IPS DF 6.9 (cell line): ENCODE measurements around the gene PPM1L.

Source experiments
- DNase-seq: peaks from one replicate; pipeline ENCODE4 v3.0.0-alpha.2; 2013; ENCODE audit warnings: low read depth, low spot score
- H3K27ac ChIP-seq: one replicate; pipeline ENCODE4 v1.5.1; 2013; ENCODE audit warnings: low read length, control low read depth
- H3K27me3 ChIP-seq: 2 replicates; pipeline ENCODE4 v1.6.1; 2013; ENCODE audit warnings: mild to moderate bottlenecking, low read length; ENCODE audit not compliant: control insufficient read depth, insufficient read depth
- H3K36me3 ChIP-seq: 2 replicates; pipeline ENCODE4 v1.6.1; 2013; ENCODE audit warnings: low read length; ENCODE audit not compliant: control insufficient read depth, insufficient read depth
- H3K4me1 ChIP-seq: 2 replicates; pipeline ENCODE4 v1.6.1; 2013; ENCODE audit warnings: low read length; ENCODE audit not compliant: control insufficient read depth, insufficient read depth
- H3K4me3 ChIP-seq: 2 replicates; pipeline ENCODE4 v1.5.1; 2013; ENCODE audit warnings: mild to moderate bottlenecking, low read length
- H3K9me3 ChIP-seq: 2 replicates; pipeline ENCODE4 v1.6.1; 2013; ENCODE audit warnings: low read length, inconsistent platforms; ENCODE audit not compliant: control insufficient read depth, insufficient read depth
- WGBS: extraction: QIAGEN DNeasy Blood & Tissue Kit; methylation state at CpG from one replicate; pipeline ENCODE4 v1.1.7; 2013; ENCODE audit warnings: mixed read lengths, missing lambda C conversion rate; ENCODE audit not compliant: insufficient read length, insufficient coverage; 5-methylcytosine and 5-hydroxymethylcytosine counted together

PPM1L gene

DNA sequence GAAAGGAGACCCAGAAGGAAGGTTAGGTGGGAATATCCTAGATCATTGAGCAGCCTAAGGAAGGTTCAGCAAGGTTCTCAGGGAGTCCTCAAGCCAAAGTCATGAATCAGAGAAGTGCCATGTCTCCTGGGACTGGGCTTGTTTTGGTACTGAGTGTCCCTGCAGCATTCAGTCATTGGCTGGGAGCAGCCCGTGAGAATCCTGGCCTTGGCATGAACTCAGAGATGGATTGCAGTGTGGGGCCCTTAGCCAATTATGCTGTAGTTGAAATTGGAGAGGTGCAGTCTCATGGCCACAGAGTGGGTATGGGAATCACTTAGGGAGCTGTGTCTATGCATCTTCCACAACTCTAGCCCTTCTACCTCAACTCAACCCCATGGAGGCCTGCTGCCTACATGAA, 17.0 kb upstream of the PPM1L start:
- no peak for DNase-seq
- no CpG with 5 or more reads among the region's 1 CpG for WGBS
- Histone ChIP-seq H3K9me3 (no peaks in the 10 kb centered on the region), H3K36me3 (no peaks in the 10 kb centered on the region), H3K4me1 (no peaks in the 10 kb centered on the region), H3K4me3 (no peak overlapping the region), H3K27ac (no peak overlapping the region), H3K27me3 (no peaks in the 10 kb centered on the region)

DNA sequence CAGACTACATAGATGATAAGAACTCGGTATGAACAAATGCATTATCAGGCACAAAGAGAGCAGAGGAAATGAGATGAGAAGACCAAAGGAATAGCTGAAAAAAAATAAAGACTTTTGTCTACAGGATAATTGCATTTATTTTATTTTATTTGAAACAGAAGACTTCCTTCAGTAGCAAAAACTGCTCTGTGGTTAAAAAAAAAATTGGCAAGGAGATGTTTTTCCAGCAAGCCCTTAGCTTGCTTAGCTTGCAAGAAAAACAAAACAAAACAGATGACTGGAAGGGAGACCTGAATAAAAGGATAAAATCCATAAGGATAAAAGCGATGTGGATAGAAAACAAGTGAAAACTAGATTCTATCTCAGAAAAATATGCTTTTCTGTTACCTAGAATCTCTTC, 9.1 kb upstream of the PPM1L start:
- no peak for DNase-seq
- Histone ChIP-seq H3K27me3 (no peaks in the 10 kb centered on the region), H3K27ac (no peak overlapping the region), H3K4me1 (no peaks in the 10 kb centered on the region), H3K4me3 (no peak overlapping the region), H3K9me3 (no peaks in the 10 kb centered on the region), H3K36me3 (no peaks in the 10 kb centered on the region)
- WGBS = no CpG with 5 or more reads among the region's 2 CpGs

DNA sequence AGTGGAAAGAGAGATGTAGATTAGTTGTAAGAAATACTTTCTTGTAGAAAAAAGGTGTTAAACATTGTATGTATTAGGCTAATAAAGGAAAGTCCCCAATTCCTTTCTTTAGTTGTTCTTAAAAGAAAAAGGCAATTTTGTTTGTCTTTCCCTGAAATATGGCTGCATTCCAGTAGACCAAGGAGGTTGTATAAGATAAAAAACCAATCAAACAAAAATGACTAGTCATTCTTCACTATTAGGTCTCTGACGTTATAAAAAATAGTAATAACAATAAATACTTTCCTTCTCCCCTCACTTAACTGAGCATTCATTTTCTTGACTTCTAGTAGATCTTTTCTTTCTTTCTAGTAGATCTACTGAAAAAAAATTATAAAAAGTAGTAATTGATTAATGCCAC, 8.6 kb upstream of the PPM1L start:
- Histone ChIP-seq H3K27me3 (no peaks in the 10 kb centered on the region), H3K4me3 (no peak overlapping the region), H3K36me3 (no peaks in the 10 kb centered on the region), H3K27ac (no peak overlapping the region), H3K9me3 (no peaks in the 10 kb centered on the region), H3K4me1 (no peaks in the 10 kb centered on the region)
- WGBS = no CpG with 5 or more reads among the region's 1 CpG
- no peak for DNase-seq

DNA sequence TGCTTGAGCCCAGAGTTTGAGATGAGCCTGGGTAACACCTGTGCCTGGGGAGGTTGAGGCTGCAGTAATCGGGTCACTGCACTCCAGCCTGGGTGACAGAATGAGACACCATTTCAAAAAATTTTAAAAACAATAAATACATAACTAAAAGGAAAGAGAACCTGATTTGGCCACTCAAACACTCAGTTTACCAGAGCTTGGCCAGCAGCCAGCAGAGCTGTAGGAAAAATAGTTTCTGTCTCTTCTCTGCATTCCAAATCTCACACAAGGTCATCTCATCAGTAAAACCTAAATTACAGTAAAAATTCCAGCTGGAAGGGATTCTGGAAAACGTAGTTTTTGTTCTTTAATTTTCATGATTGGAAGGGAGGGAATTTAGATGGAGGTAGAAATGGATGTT, 7.8 kb upstream of the PPM1L start:
- Histone ChIP-seq H3K27ac (no peak overlapping the region), H3K4me1 (no peaks in the 10 kb centered on the region), H3K27me3 (no peaks in the 10 kb centered on the region), H3K4me3 (no peak overlapping the region), H3K9me3 (no peaks in the 10 kb centered on the region), H3K36me3 (no peaks in the 10 kb centered on the region)
- no peak for DNase-seq
- WGBS = 100% methylated on average over 1 of the region's 2 CpGs

DNA sequence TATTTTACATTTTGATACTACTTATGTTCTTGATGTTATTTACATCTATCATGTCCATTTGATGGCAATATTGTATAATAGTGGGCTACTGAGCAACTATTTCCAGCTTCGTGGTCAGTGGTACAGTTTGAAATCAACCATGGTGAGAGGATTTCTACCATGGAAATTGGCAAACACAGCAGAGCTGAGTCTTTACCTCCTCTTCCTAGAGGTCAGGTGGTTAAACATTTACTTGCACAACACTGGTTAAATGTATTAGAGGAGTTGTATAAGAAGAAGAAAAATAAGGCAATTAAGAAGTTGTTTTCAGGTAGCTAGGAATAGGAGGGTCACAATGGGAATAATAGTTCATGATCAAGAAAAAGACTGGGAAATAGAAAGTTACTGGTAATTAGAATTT, 7.2 kb upstream of the PPM1L start:
- Histone ChIP-seq H3K9me3 (no peaks in the 10 kb centered on the region), H3K4me1 (no peaks in the 10 kb centered on the region), H3K4me3 (no peak overlapping the region), H3K27ac (no peak overlapping the region), H3K36me3 (no peaks in the 10 kb centered on the region), H3K27me3 (no peaks in the 10 kb centered on the region; the same call in 1 of the 2 replicates)
- no CpG with 5 or more reads among the region's 1 CpG for WGBS
- DNase-seq = no peak

DNA sequence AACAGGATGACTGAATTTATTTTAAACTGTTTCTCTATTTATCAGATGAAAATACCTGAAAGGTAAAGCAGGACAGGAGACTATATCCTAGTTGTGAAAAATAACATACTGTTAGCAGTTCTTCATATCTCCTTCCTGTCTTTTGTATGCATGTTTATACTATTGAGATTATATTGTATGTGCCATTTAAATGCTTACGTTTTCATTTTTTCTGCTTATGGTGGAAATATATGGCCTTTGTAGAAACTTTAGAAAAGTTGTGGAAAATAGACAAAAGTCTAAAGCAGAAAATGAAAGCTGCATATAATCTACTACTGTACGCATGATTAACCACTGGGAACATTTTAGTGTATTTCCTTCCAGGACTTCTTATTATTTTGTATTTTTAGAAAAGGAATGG, 2.1 kb upstream of the PPM1L start:
- no peak for DNase-seq
- no peak overlapping the region for H3K4me3 ChIP-seq
- WGBS = no CpG with 5 or more reads among the region's 2 CpGs
- peaks cover 4% of the 10 kb centered on the region for H3K4me1 ChIP-seq
- H3K27me3 ChIP-seq = peaks cover 14% of the 10 kb centered on the region
- no peaks in the 10 kb centered on the region for H3K36me3 ChIP-seq
- no peak overlapping the region for H3K27ac ChIP-seq
- no peaks in the 10 kb centered on the region for H3K9me3 ChIP-seq

DNA sequence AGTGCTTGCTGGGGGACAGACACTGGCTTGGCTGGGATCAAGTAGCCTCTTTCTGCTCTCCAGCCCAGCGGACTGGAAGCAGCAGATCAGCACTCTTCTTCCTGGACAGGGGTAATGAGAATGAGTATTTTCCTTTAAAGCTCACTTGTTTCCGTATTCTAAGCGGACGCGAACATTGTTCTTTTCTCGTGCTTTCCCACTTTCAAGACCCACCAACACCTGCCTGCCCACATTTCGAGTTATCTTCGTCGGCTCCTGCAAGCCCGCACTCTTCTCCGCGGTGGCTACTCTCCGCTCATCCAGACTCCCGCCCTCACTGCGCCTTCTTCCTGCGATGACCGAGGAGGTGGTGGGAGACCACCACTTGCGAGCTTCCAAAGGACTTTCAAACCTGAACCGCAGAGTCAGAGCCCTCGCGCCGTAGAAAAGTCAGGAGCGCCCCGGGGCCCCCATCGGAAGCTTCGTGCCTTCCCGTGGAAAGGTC, 1.6 kb upstream of the PPM1L start:
- H3K9me3 ChIP-seq = no peaks in the 10 kb centered on the region
- peaks cover 4% of the 10 kb centered on the region for H3K4me1 ChIP-seq
- no peaks in the 10 kb centered on the region for H3K36me3 ChIP-seq
- peaks cover 14% of the 10 kb centered on the region for H3K27me3 ChIP-seq
- peak overlapping the region; percentile 76; the same call in 1 of the 2 replicates for H3K4me3 ChIP-seq
- no peak overlapping the region for H3K27ac ChIP-seq
- no CpG with 5 or more reads among the region's 27 CpGs for WGBS
- no peak for DNase-seq

DNA sequence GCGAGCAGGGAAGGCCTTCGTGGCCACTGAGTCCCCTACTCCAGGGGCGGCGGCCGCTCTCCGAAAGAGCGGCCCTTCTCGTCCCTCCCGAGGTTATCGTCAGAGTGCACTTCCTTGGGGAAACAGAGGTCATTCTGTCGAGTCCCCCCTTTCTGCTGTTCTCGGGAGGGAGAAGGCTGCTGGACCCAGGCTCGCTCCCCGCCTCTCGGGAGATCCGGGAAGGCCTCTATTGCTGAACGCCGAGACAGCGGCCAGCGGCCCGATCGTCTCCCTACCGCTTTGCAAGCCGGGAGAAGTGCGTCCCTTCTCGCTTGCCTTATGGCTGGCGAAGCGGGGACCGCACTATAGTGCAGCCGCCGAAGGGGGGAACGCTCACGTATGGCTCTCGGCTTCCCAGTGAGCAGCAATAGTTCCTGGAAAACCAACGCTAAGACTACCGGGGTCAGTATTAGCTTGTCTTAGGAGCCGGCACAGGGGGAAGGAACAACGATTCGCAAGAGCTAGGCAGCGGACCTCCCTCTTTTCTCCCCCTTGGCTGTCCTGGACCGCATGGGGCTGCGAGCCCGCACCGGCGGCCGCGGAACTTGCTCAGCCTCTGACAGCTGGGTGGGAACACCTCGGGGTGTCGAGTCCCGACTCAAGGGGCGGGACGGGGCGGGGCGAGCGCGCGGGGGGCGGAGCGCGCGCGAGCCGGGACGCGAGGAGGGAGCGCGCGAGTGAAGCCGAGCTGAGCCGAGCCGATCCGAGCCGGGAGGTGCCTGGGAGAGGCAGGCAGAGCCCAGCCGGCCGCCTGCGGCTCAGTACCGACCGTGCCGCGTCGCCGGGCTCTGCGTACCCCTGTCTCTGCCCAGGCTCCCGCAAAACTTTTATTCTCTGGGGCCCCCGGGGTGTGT, 930 bp upstream of the PPM1L start:
- H3K9me3 ChIP-seq = no peaks in the 10 kb centered on the region
- H3K4me3 ChIP-seq = peak overlapping the region; percentile 76; the same call in 1 of the 2 replicates
- WGBS = no CpG with 5 or more reads among the region's 85 CpGs
- no peak overlapping the region for H3K27ac ChIP-seq
- peaks cover 4% of the 10 kb centered on the region for H3K4me1 ChIP-seq
- H3K36me3 ChIP-seq = no peaks in the 10 kb centered on the region
- peaks cover 14% of the 10 kb centered on the region for H3K27me3 ChIP-seq
- no peak for DNase-seq

DNA sequence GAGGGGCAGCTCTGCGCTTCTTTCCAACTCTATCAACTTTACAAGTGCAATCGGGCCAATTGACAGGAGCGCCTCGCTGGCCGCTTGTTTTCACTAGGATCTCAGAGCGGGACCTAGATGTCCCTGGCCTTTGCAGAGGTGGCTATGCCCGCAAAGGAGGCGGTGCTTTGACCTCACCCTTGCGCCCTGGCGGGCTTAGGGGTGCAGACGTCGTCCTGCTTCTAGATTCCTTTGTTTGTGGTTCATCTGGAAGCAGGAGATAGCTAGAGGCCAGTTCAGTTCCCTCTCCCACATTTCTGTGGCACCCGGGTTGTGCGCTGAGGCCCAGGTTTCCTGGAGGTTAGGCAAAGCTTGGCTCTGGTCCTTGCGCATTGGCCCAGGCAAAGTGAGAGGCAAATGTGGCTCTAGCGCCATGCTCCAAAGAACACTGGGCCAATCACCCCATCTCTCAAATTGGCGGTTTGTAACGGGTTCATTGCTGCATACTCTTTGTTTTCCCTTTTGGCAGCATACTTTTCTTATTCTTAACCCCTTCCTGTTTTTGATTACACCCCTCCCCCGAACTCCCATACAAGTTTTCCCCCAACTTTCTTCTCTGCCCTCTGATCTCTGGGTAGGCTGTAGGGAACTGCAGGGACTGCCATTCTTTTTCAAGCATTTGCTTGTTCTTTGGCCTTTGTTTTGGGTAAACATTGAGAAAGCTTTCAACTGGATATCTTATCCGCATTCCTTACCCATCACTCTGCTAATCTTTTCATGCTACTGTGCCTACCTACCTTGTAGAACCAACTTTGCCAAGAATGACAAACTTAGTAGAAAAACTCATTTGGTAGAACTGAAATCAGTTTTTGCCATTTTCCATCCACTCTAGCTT, 1.4 kb downstream of the PPM1L start:
- no CpG with 5 or more reads among the region's 20 CpGs for WGBS
- DNase-seq = no peak

DNA sequence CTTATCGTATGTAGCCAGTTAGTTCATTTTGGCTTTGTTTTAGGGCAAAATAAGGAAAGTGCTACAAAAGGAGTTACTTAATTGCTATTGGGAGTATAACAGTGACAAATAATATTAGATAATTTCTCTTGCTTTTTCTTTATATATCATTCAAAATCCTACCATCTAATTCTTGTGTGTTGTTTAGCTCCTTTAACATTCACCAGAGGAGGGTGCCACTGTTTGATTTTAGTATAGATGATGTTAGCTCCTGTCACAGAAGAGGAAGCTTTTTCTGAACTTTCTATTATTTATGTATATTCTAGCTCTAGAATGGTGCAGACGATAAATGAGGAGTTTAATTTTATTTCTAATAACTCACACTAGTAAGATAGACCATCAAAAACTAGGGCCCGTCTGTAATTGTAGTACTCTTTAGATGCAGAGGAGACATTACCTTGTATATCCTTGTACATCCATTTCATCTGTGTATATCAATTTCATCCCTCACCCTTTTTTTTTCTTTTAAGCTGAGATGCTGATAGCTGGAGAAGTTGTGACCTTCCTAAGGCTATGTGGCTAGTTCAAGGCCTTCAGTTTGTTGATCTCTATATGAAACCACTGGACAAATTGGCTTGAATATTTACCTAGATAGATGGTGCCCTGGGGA, 3.0 kb downstream of the PPM1L start:
- Histone ChIP-seq H3K36me3 (no peaks in the 10 kb centered on the region), H3K27me3 (peaks cover 14% of the 10 kb centered on the region), H3K9me3 (no peaks in the 10 kb centered on the region), H3K4me1 (peaks cover 4% of the 10 kb centered on the region), H3K27ac (no peak overlapping the region), H3K4me3 (no peak overlapping the region)
- no peak for DNase-seq
- WGBS = no CpG with 5 or more reads among the region's 3 CpGs

More for the DNA sequence above, 1.4 kb downstream of the PPM1L start:
- H3K27me3 ChIP-seq = peaks cover 14% of the 10 kb centered on the region
- H3K4me1 ChIP-seq = peaks cover 4% of the 10 kb centered on the region
- H3K36me3 ChIP-seq = no peaks in the 10 kb centered on the region
- no peak overlapping the region for H3K27ac ChIP-seq
- no peaks in the 10 kb centered on the region for H3K9me3 ChIP-seq
- H3K4me3 ChIP-seq = peak overlapping the region; percentile 76; the same call in 1 of the 2 replicates
